KMS-11 (cell line): ENCODE results near the gene STAT4.

Experiments
- H2AFZ ChIP-seq: fragments of 200-600 bp; sonication (generic); 2 replicates; pipeline ENCODE4 v1.6.1; 2016; ENCODE audit warnings: antibody characterized with exemption, mixed run types, low read depth
- H3K27ac ChIP-seq: fragments of 200-600 bp; sonication (generic); 2 replicates; pipeline ENCODE4 v1.6.1; 2016; ENCODE audit warnings: mild to moderate bottlenecking, mixed run types
- H3K27me3 ChIP-seq: fragments of 200-600 bp; sonication (generic); 2 replicates; pipeline ENCODE4 v1.6.1; 2017; ENCODE audit warnings: mild to moderate bottlenecking, low read depth, mixed run types, moderate library complexity; ENCODE audit not compliant: insufficient read depth
- H3K36me3 ChIP-seq: fragments of 200-600 bp; sonication (generic); 2 replicates; pipeline ENCODE4 v1.6.1; 2017; ENCODE audit warnings: mild to moderate bottlenecking, mixed run types; ENCODE audit not compliant: insufficient read depth
- H3K4me1 ChIP-seq: fragments of 200-600 bp; sonication (generic); 2 replicates; pipeline ENCODE4 v1.6.1; 2016; ENCODE audit warnings: mild to moderate bottlenecking, low read depth, mixed run types; ENCODE audit not compliant: poor library complexity, severe bottlenecking
- H3K4me2 ChIP-seq: fragments of 200-600 bp; sonication (generic); 2 replicates; pipeline ENCODE4 v1.7.0; 2016; ENCODE audit warnings: mild to moderate bottlenecking, mixed run types
- H3K4me3 ChIP-seq: fragments of 200-600 bp; sonication (generic); IDR thresholded peaks from 2 replicates; pipeline ENCODE4 v1.6.1; 2017; ENCODE audit warnings: low read depth, low read length, mixed read lengths; ENCODE audit not compliant: insufficient read depth
- H3K79me2 ChIP-seq: fragments of 200-600 bp; sonication (generic); 2 replicates; pipeline ENCODE4 v1.6.1; 2016; ENCODE audit warnings: low read depth, mixed run types; ENCODE audit not compliant: insufficient read depth
- H3K9ac ChIP-seq: fragments of 200-600 bp; sonication (generic); 2 replicates; pipeline ENCODE4 v1.6.1; 2016; ENCODE audit warnings: mild to moderate bottlenecking, mixed run types
- H4K20me1 ChIP-seq: fragments of 200-600 bp; sonication (generic); 2 replicates; pipeline ENCODE4 v1.6.1; 2016; ENCODE audit warnings: mild to moderate bottlenecking, mixed run types; ENCODE audit not compliant: insufficient read depth
- CTCF ChIP-seq: fragments of 200-600 bp; sonication (generic); conservative IDR thresholded peaks from 2 replicates; pipeline ENCODE4 v1.6.1; 2017; ENCODE audit warnings: low read depth, mild to moderate bottlenecking, antibody characterized with exemption, low read length, moderate library complexity, mixed read lengths

STAT4 gene

GRCh38 chr2:190999949-191000665 lies 150.7 kb downstream of the STAT4 start:
- Histone ChIP-seq H3K27me3 (no peaks in the 10 kb centered on the region; the same call in 1 of the 2 replicates), H3K27ac (no peak overlapping the region), H2AFZ (no peak overlapping the region), H4K20me1 (no peaks in the 10 kb centered on the region), H3K4me2 (no peak overlapping the region), H3K4me1 (peaks cover 29% of the 10 kb centered on the region), H3K9ac (no peak overlapping the region), H3K36me3 (peaks cover 32% of the 10 kb centered on the region; the same call in 1 of the 2 replicates), H3K4me3 (no peak overlapping the region), H3K79me2 (no peaks in the 10 kb centered on the region)
- no peak for TF ChIP-seq CTCF

GRCh38 chr2:190999058-190999457 lies 151.7 kb downstream of the STAT4 start:
- no peaks in the 10 kb centered on the region for H3K79me2 ChIP-seq
- TF ChIP-seq CTCF: no peak

GRCh38 chr2:190997526-190998113 lies 153.2 kb downstream of the STAT4 start:
- Histone ChIP-seq H3K4me1 (peaks cover 29% of the 10 kb centered on the region), H3K27me3 (no peaks in the 10 kb centered on the region; the same call in 1 of the 2 replicates), H4K20me1 (no peaks in the 10 kb centered on the region), H3K36me3 (peaks cover 41% of the 10 kb centered on the region; the same call in 1 of the 2 replicates), H3K79me2 (no peaks in the 10 kb centered on the region), H3K4me3 (no peak overlapping the region), H3K9ac (no peak overlapping the region), H3K27ac (no peak overlapping the region), H2AFZ (no peak overlapping the region), H3K4me2 (no peak overlapping the region)
- no peak for TF ChIP-seq CTCF

More at GRCh38 chr2:190999058-190999457, 151.7 kb downstream of the STAT4 start:
- Histone ChIP-seq H4K20me1 (no peaks in the 10 kb centered on the region), H3K4me2 (no peak overlapping the region), H3K36me3 (peaks cover 33% of the 10 kb centered on the region; the same call in 1 of the 2 replicates), H3K27ac (no peak overlapping the region), H2AFZ (no peak overlapping the region), H3K4me1 (peaks cover 29% of the 10 kb centered on the region), H3K4me3 (no peak overlapping the region), H3K9ac (no peak overlapping the region), H3K27me3 (no peaks in the 10 kb centered on the region; the same call in 1 of the 2 replicates)

- Histone ChIP-seq H4K20me1 (no peaks in the 10 kb centered on the region), H3K9ac (no peak overlapping the region), H3K27me3 (no peaks in the 10 kb centered on the region; the same call in 1 of the 2 replicates), H2AFZ (no peak overlapping the region), H3K79me2 (no peaks in the 10 kb centered on the region), H3K4me1 (peaks cover 29% of the 10 kb centered on the region), H3K4me2 (no peak overlapping the region), H3K27ac (no peak overlapping the region), H3K4me3 (no peak overlapping the region), H3K36me3 (peaks cover 41% of the 10 kb centered on the region; the same call in 1 of the 2 replicates)
- TF ChIP-seq CTCF: no peak
These were observed 153.8 kb downstream of the STAT4 start for GRCh38 chr2:190996947-190997346.
